HEK293 (cell line): Measurements from ENCODE around the gene PTPN4.

Experiments
- CTCF ChIA-PET: fragments of 350-600 bp; formaldehyde crosslinking; extraction: SDS; loops from one replicate; lab custom pipeline; 2021; ENCODE audit warnings: antibody characterized with exemption; lab: Yijun Ruan, JAX
- POLR2A ChIA-PET: fragments of 300-600 bp; formaldehyde crosslinking; extraction: SDS; loops from one replicate; lab custom pipeline; 2020; ENCODE audit warnings: antibody characterized with exemption, inconsistent platforms; lab: Yijun Ruan, JAX
- H3K27ac ChIP-seq: fragments of 200-500 bp; sonication (Bioruptor generic); 2 replicates; pipeline ENCODE4 v1.5.1; 2014; ENCODE audit warnings: low read depth, low read length, control low read depth, inconsistent platforms; ENCODE audit errors: extremely low read depth
- H3K36me3 ChIP-seq, 2 experiments: fragments of 200-500 bp in 1 of 2; sonication (Bioruptor generic) in 1 of 2; 1 replicate in 1 of 2; 2 replicates in 1 of 2; pipeline ENCODE4 v1.5.1; 2014 to 2017; ENCODE audit warnings: inconsistent platforms in 2 of 2, low read length in 2 of 2; ENCODE audit not compliant: control insufficient read depth in 2 of 2, insufficient read depth in 1 of 2
- H3K4me1 ChIP-seq: fragments of 200-500 bp; sonication (Bioruptor generic); 2 replicates; pipeline ENCODE4 v1.5.1; 2014; ENCODE audit warnings: mild to moderate bottlenecking, low read length, inconsistent platforms; ENCODE audit not compliant: control insufficient read depth, insufficient read depth
- H3K4me3 ChIP-seq: 2 replicates; pipeline ENCODE4 v1.5.1; 2011; ENCODE audit warnings: low read depth, mild to moderate bottlenecking, control low read depth, low read length, moderate library complexity
- H3K9me3 ChIP-seq: fragments of 200-500 bp; sonication (Bioruptor generic); 2 replicates; pipeline ENCODE4 v1.5.1; 2014; ENCODE audit warnings: low read depth, low read length, inconsistent platforms; ENCODE audit not compliant: control insufficient read depth, insufficient read depth
- GLIS1 ChIP-seq: fragments of 450-650 bp; formaldehyde crosslinking; IDR thresholded peaks from 2 replicates; pipeline ENCODE4 v1.5.1; 2016; ENCODE audit warnings: missing biosample characterization, missing genetic modification characterization
- REPIN1 ChIP-seq: fragments of 450-650 bp; formaldehyde crosslinking; IDR thresholded peaks from 2 replicates; pipeline ENCODE4 v1.5.1; 2017; ENCODE audit warnings: missing biosample characterization, missing genetic modification characterization, low read depth
- SP7 ChIP-seq: fragments of 450-650 bp; formaldehyde crosslinking; IDR thresholded peaks from 2 replicates; pipeline ENCODE4 v1.5.1; 2016; ENCODE audit warnings: missing biosample characterization, missing genetic modification characterization
- YY1 ChIP-seq: fragments of 450-650 bp; formaldehyde crosslinking; IDR thresholded peaks from 2 replicates; pipeline ENCODE4 v1.5.1; 2018; ENCODE audit warnings: missing biosample characterization, missing genetic modification characterization
- ZBTB1 ChIP-seq: fragments of 450-650 bp; formaldehyde crosslinking; IDR thresholded peaks from 2 replicates; pipeline ENCODE4 v1.5.1; 2016; ENCODE audit warnings: missing biosample characterization, missing genetic modification characterization
- ZBTB17 ChIP-seq: fragments of 450-650 bp; formaldehyde crosslinking; IDR thresholded peaks from 2 replicates; pipeline ENCODE4 v1.5.1; 2016; ENCODE audit warnings: missing biosample characterization, missing genetic modification characterization
- ZFP37 ChIP-seq: fragments of 450-650 bp; formaldehyde crosslinking; IDR thresholded peaks from 2 replicates; pipeline ENCODE4 v1.5.1; 2016; ENCODE audit warnings: missing biosample characterization, missing genetic modification characterization
- ZNF10 ChIP-seq: fragments of 450-650 bp; formaldehyde crosslinking; IDR thresholded peaks from 2 replicates; pipeline ENCODE4 v1.5.1; 2017; ENCODE audit warnings: missing biosample characterization, missing genetic modification characterization
- ZNF138 ChIP-seq: fragments of 450-650 bp; formaldehyde crosslinking; IDR thresholded peaks from 2 replicates; pipeline ENCODE4 v1.5.1; 2016; ENCODE audit warnings: missing biosample characterization, missing genetic modification characterization, borderline replicate concordance
- ZNF157 ChIP-seq: fragments of 450-650 bp; formaldehyde crosslinking; IDR thresholded peaks from 2 replicates; pipeline ENCODE4 v1.5.1; 2016; ENCODE audit warnings: missing biosample characterization, missing genetic modification characterization
- ZNF169 ChIP-seq: fragments of 450-650 bp; formaldehyde crosslinking; IDR thresholded peaks from 2 replicates; pipeline ENCODE4 v1.5.1; 2016; ENCODE audit warnings: missing biosample characterization, missing genetic modification characterization
- ZNF202 ChIP-seq: fragments of 450-650 bp; formaldehyde crosslinking; IDR thresholded peaks from 2 replicates; pipeline ENCODE4 v1.5.1; 2016; ENCODE audit warnings: missing biosample characterization, missing genetic modification characterization, borderline replicate concordance
- ZNF223 ChIP-seq: fragments of 450-650 bp; formaldehyde crosslinking; IDR thresholded peaks from 2 replicates; pipeline ENCODE4 v1.5.1; 2016; ENCODE audit warnings: missing biosample characterization, missing genetic modification characterization
- ZNF239 ChIP-seq: fragments of 450-650 bp; formaldehyde crosslinking; IDR thresholded peaks from 2 replicates; pipeline ENCODE4 v1.5.1; 2016; ENCODE audit warnings: missing biosample characterization, missing genetic modification characterization
- ZNF311 ChIP-seq: fragments of 450-650 bp; formaldehyde crosslinking; IDR thresholded peaks from 2 replicates; pipeline ENCODE4 v1.5.1; 2017; ENCODE audit warnings: missing biosample characterization, missing genetic modification characterization, borderline replicate concordance
- ZNF416 ChIP-seq: fragments of 450-650 bp; formaldehyde crosslinking; IDR thresholded peaks from 2 replicates; pipeline ENCODE4 v1.5.1; 2016; ENCODE audit warnings: missing biosample characterization, missing genetic modification characterization
- ZNF48 ChIP-seq: fragments of 450-650 bp; formaldehyde crosslinking; IDR thresholded peaks from 2 replicates; pipeline ENCODE4 v1.5.1; 2016; ENCODE audit warnings: missing biosample characterization, missing genetic modification characterization
- ZNF555 ChIP-seq: fragments of 450-650 bp; formaldehyde crosslinking; conservative IDR thresholded peaks from 2 replicates; pipeline ENCODE4 v1.5.1; 2017; ENCODE audit warnings: missing biosample characterization, mild to moderate bottlenecking, missing genetic modification characterization, inconsistent platforms
- ZNF621 ChIP-seq: fragments of 450-650 bp; formaldehyde crosslinking; IDR thresholded peaks from 2 replicates; pipeline ENCODE4 v1.5.1; 2017; ENCODE audit warnings: missing biosample characterization, missing genetic modification characterization
- ZNF677 ChIP-seq: fragments of 450-650 bp; IDR thresholded peaks from 2 replicates; pipeline ENCODE4 v1.5.0; 2018; ENCODE audit warnings: missing biosample characterization, mild to moderate bottlenecking, missing genetic modification characterization, moderate library complexity
- ZNF776 ChIP-seq: fragments of 450-650 bp; formaldehyde crosslinking; IDR thresholded peaks from 2 replicates; pipeline ENCODE4 v1.5.0; 2017; ENCODE audit warnings: missing biosample characterization, missing genetic modification characterization, borderline replicate concordance
- ZNF843 ChIP-seq: fragments of 450-650 bp; formaldehyde crosslinking; IDR thresholded peaks from 2 replicates; pipeline ENCODE4 v1.5.1; 2016; ENCODE audit warnings: missing biosample characterization, missing genetic modification characterization
- TF ChIP-seq, protein P1 (sequence below): sonication (generic); formaldehyde crosslinking; IDR thresholded peaks from 2 replicates; pipeline ENCODE4 v1.8.1; 2022; ENCODE audit warnings: mild to moderate bottlenecking, moderate library complexity, missing genetic modification reagents
- TF ChIP-seq, protein P2 (sequence below): IDR thresholded peaks from 2 replicates; pipeline ENCODE4 v1.6.1; 2011; ENCODE audit warnings: mild to moderate bottlenecking, low read depth, low read length, borderline replicate concordance
- TF ChIP-seq, protein P3 (sequence below): fragments of 450-650 bp; formaldehyde crosslinking; IDR thresholded peaks from 2 replicates; pipeline ENCODE4 v1.5.1; 2016; ENCODE audit warnings: missing biosample characterization, missing genetic modification characterization
- TF ChIP-seq, protein P4 (sequence below): fragments of 450-650 bp; formaldehyde crosslinking; IDR thresholded peaks from 2 replicates; pipeline ENCODE4 v1.5.1; 2016; ENCODE audit warnings: missing biosample characterization, missing genetic modification characterization

Gene PTPN4

DNA sequence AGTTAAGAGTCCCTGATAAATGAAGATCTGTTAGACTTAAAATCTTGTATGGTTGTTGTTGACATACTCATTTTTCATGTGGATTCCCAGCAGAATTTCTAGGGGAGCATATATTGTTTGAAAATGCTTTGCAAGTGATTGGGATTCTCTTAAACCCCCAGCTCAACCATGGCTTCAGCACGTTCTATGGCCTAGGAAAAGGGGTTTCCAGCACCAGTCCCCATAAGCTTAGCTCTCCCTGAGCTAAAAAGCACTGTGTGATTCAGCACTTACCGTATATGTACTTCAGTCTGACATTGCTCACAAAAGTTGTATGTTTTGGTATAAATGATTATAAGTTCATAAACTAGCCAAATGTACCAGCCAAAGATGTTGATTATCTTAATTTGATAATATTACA lies 173.1 kb downstream of the PTPN4 start:
- Histone ChIP-seq H3K27ac (no peak overlapping the region), H3K4me1 (no peaks in the 10 kb centered on the region), H3K9me3 (no peaks in the 10 kb centered on the region), H3K36me3 (peaks cover 20 to 22% of the 10 kb centered on the region in 2 experiments), H3K4me3 (no peak overlapping the region)
- POLR2A ChIA-PET: no interaction called here
- no peak for TF ChIP-seq ZNF555 (tag by site-specific recombination)
- TF ChIP-seq ZBTB1: no peak
- no peak for TF ChIP-seq ZNF48 (tag by site-specific recombination)
- TF ChIP-seq, protein P1, sequence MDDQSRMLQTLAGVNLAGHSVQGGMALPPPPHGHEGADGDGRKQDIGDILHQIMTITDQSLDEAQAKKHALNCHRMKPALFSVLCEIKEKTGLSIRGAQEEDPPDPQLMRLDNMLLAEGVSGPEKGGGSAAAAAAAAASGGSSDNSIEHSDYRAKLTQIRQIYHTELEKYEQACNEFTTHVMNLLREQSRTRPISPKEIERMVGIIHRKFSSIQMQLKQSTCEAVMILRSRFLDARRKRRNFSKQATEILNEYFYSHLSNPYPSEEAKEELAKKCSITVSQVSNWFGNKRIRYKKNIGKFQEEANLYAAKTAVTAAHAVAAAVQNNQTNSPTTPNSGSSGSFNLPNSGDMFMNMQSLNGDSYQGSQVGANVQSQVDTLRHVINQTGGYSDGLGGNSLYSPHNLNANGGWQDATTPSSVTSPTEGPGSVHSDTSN (CRISPR knock-in tag): no peak
- no peak for TF ChIP-seq SP7
- no peak for TF ChIP-seq ZNF157
- no peak for TF ChIP-seq ZNF10 (tag by site-specific recombination)
- no peak for TF ChIP-seq ZNF311 (tag by site-specific recombination)
- TF ChIP-seq, protein P2, sequence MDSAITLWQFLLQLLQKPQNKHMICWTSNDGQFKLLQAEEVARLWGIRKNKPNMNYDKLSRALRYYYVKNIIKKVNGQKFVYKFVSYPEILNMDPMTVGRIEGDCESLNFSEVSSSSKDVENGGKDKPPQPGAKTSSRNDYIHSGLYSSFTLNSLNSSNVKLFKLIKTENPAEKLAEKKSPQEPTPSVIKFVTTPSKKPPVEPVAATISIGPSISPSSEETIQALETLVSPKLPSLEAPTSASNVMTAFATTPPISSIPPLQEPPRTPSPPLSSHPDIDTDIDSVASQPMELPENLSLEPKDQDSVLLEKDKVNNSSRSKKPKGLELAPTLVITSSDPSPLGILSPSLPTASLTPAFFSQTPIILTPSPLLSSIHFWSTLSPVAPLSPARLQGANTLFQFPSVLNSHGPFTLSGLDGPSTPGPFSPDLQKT: no peak
- TF ChIP-seq ZNF843 (tag by site-specific recombination): no peak
- TF ChIP-seq, protein P3, sequence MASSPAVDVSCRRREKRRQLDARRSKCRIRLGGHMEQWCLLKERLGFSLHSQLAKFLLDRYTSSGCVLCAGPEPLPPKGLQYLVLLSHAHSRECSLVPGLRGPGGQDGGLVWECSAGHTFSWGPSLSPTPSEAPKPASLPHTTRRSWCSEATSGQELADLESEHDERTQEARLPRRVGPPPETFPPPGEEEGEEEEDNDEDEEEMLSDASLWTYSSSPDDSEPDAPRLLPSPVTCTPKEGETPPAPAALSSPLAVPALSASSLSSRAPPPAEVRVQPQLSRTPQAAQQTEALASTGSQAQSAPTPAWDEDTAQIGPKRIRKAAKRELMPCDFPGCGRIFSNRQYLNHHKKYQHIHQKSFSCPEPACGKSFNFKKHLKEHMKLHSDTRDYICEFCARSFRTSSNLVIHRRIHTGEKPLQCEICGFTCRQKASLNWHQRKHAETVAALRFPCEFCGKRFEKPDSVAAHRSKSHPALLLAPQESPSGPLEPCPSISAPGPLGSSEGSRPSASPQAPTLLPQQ (tag by site-specific recombination): no peak
- TF ChIP-seq, protein P4, sequence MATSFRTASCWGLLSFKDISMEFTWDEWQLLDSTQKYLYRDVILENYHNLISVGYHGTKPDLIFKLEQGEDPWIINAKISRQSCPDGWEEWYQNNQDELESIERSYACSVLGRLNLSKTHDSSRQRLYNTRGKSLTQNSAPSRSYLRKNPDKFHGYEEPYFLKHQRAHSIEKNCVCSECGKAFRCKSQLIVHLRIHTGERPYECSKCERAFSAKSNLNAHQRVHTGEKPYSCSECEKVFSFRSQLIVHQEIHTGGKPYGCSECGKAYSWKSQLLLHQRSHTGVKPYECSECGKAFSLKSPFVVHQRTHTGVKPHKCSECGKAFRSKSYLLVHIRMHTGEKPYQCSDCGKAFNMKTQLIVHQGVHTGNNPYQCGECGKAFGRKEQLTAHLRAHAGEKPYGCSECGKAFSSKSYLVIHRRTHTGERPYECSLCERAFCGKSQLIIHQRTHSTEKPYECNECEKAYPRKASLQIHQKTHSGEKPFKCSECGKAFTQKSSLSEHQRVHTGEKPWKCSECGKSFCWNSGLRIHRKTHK (tag by site-specific recombination): no peak
- TF ChIP-seq YY1 (tag by site-specific recombination): no peak
- TF ChIP-seq ZNF239 (tag by site-specific recombination): no peak
- CTCF ChIA-PET: no interaction called here

DNA sequence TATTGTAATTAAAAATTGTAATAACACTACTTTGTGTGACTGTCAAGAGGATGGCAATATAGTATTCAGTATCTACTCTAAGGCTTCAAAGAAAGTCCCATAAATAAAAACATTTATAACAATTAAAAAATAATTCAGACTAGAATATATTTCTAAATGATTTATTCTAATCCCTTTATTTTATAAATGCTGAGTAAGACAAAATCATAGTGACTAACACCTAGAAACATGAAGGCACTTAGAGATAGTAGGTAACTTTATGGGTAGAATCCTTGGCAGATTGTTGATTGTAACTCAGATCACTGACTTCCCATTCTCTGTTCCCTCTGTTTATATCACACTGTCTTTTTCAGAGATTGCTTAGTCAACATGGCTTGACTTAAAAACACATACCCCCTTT lies 174.6 kb downstream of the PTPN4 start:
- CTCF ChIA-PET: interaction anchor here (0.5 to 0.7 kb wide), 2 partner anchors 57 to 62 kb away, joined by 3 read pairs; no protein-coding TSS in a partner anchor
- Histone ChIP-seq H3K4me3 (no peak overlapping the region), H3K36me3 (peaks cover 21 to 22% of the 10 kb centered on the region in 2 experiments), H3K4me1 (no peaks in the 10 kb centered on the region), H3K27ac (no peak overlapping the region), H3K9me3 (no peaks in the 10 kb centered on the region)
- POLR2A ChIA-PET: no interaction called here
- TF ChIP-seq ZBTB17 (tag by site-specific recombination) (no peak), ZNF416 (tag by site-specific recombination) (no peak), GLIS1 (tag by site-specific recombination) (no peak), ZNF621 (tag by site-specific recombination) (no peak)

DNA sequence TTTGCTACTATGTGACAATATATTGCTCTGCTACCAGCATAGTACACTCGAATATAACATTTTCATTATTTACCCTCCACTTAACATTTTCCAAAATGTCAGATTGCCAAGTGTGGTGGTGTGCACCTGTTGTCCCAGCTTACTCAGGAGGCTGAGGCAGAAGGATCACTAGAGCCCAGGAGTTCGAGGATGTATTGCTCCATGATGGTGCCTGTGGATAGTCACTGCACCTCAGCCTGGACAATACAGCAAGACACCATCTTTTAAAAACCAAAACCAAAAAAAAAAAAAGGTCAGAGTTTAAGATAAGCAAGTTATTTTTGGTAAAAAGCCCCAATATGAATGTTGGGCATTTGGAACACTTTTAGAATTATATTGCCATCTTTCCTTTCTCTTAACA lies 178.0 kb downstream of the PTPN4 start:
- Histone ChIP-seq H3K9me3 (no peaks in the 10 kb centered on the region), H3K36me3 (peaks cover 18 to 21% of the 10 kb centered on the region in 2 experiments), H3K4me3 (no peak overlapping the region), H3K4me1 (no peaks in the 10 kb centered on the region), H3K27ac (no peak overlapping the region)
- ChIA-PET CTCF (interaction anchor here (0.7 kb wide), 1 partner anchor 710 kb away, joined by 5 read pairs; no protein-coding TSS in a partner anchor), POLR2A (no interaction called here)
- TF ChIP-seq REPIN1 (no peak), ZNF138 (tag by site-specific recombination) (no peak), ZNF677 (no peak), ZNF202 (tag by site-specific recombination) (no peak), ZNF169 (tag by site-specific recombination) (no peak), ZNF223 (tag by site-specific recombination) (no peak), ZNF621 (tag by site-specific recombination) (no peak), ZFP37 (tag by site-specific recombination) (no peak), ZNF776 (tag by site-specific recombination) (no peak)
- TF ChIP-seq, protein P1 (CRISPR knock-in tag): no peak
- TF ChIP-seq, protein P4 (tag by site-specific recombination): no peak
